ENCODE data around the gene PCBP3. TPM values are rescaled to one million over a fixed set of nuclear protein-coding genes. Genes with fewer than 3 reads are reported as not detected.
"Not testable (repeated sequence)": the region's sequence is repeated elsewhere in the genome, so short reads cannot be mapped to it uniquely, and the experiment has no call there.

PCBP3 gene
- polyA plus RNA-seq, 3 donors, result 1.7 to 9.5 (median 2.2) TPM

GRCh38 chr21:45894450-45894825, 250.9 kb downstream of the PCBP3 start:
- 51 to 57% (median 56%) methylated on average over 9 of the region's 9 CpGs for WGBS, 3 donors
- H3K27ac ChIP-seq (ENCODE audit: low read depth, low read length), result no peak overlapping the region

GRCh38 chr21:45894906-45895777, 251.6 kb downstream of the PCBP3 start:
- WGBS, 3 donors, result 67 to 86% (median 79%) methylated on average over 22 of the region's 22 CpGs
- no peak overlapping the region for H3K27ac ChIP-seq (ENCODE audit: low read depth, low read length)

- WGBS, 3 donors, result 79 to 91% (median 90%) methylated on average over 16 to 17 of the region's 17 CpGs
- no peak overlapping the region for H3K27ac ChIP-seq (ENCODE audit: low read depth, low read length)
These were observed 252.3 kb downstream of the PCBP3 start for GRCh38 chr21:45895778-45896370.

GRCh38 chr21:45896431-45896830, 252.9 kb downstream of the PCBP3 start:
- WGBS, 3 donors, result 83 to 95% (median 91%) methylated on average over 18 of the region's 18 CpGs
- H3K27ac ChIP-seq (ENCODE audit: low read depth, low read length), result not testable (repeated sequence)

GRCh38 chr21:45897191-45898027, 253.9 kb downstream of the PCBP3 start:
- no peak overlapping the region for H3K27ac ChIP-seq (ENCODE audit: low read depth, low read length)
- 78 to 91% (median 90%) methylated on average over 25 of the region's 25 CpGs for WGBS, 3 donors

- WGBS, 3 donors, result 38 to 76% (median 73%) methylated on average over 6 to 8 of the region's 8 CpGs
- no peak overlapping the region for H3K27ac ChIP-seq (ENCODE audit: low read depth, low read length)
These were observed 254.5 kb downstream of the PCBP3 start for GRCh38 chr21:45898028-45898350.

- no peak overlapping the region for H3K27ac ChIP-seq (ENCODE audit: low read depth, low read length)
- 64 to 79% (median 77%) methylated on average over 24 of the region's 24 CpGs for WGBS, 3 donors
These were observed 255.3 kb downstream of the PCBP3 start for GRCh38 chr21:45898781-45899180.

GRCh38 chr21:45899317-45900033, 255.9 kb downstream of the PCBP3 start:
- no peak overlapping the region for H3K27ac ChIP-seq (ENCODE audit: low read depth, low read length)
- WGBS, 3 donors, result 64 to 84% (median 80%) methylated on average over 17 of the region's 17 CpGs

- no peak overlapping the region for H3K27ac ChIP-seq (ENCODE audit: low read depth, low read length)
- 81 to 89% (median 88%) methylated on average over 27 of the region's 27 CpGs for WGBS, 3 donors
These were observed 256.7 kb downstream of the PCBP3 start for GRCh38 chr21:45900034-45900868.

GRCh38 chr21:45901061-45901690, 257.7 kb downstream of the PCBP3 start:
- no peak overlapping the region for H3K27ac ChIP-seq (ENCODE audit: low read depth, low read length)
- WGBS, 3 donors, result 83 to 92% (median 90%) methylated on average over 15 of the region's 15 CpGs

GRCh38 chr21:45902292-45902995, 258.9 kb downstream of the PCBP3 start:
- 79 to 95% (median 91%) methylated on average over 19 of the region's 19 CpGs for WGBS, 3 donors
- H3K27ac ChIP-seq (ENCODE audit: low read depth, low read length), result no peak overlapping the region

GRCh38 chr21:45905196-45905595, 261.7 kb downstream of the PCBP3 start:
- WGBS, 3 donors, result 88 to 93% (median 93%) methylated on average over 12 of the region's 12 CpGs
- H3K27ac ChIP-seq (ENCODE audit: low read depth, low read length), result no peak overlapping the region

- no peak overlapping the region for H3K27ac ChIP-seq (ENCODE audit: low read depth, low read length)
- 85 to 91% (median 90%) methylated on average over 16 to 19 of the region's 19 CpGs for WGBS, 3 donors
These were observed 262.8 kb downstream of the PCBP3 start for GRCh38 chr21:45906196-45906805.

- H3K27ac ChIP-seq (ENCODE audit: low read depth, low read length), result no peak overlapping the region
- WGBS, 3 donors, result 88 to 96% (median 93%) methylated on average over 13 of the region's 13 CpGs
These were observed 263.3 kb downstream of the PCBP3 start for GRCh38 chr21:45906859-45907258.

GRCh38 chr21:45908536-45909237, 265.2 kb downstream of the PCBP3 start:
- WGBS, 3 donors, result 83 to 91% (median 90%) methylated on average over 27 of the region's 27 CpGs
- no peak overlapping the region for H3K27ac ChIP-seq (ENCODE audit: low read depth, low read length)

Data from adipose tissue (tissue), 3 donors.